ENCODE data around the gene ABHD14A.

- TF ChIP-seq EP300 (IDR thresholded peaks at IDR 0.05) (no peak), FOSL2 (IDR thresholded peaks at IDR 0.05) (no peak), FOSL2 (CRISPR knock-in tag; IDR thresholded peaks at IDR 0.05) (no peak), ESRRA (IDR thresholded peaks at IDR 0.05; ENCODE audit: borderline replicate concordance, low read length) (no peak), POLR2AphosphoS2 (conservative IDR thresholded peaks at IDR 0.05; ENCODE audit: low read length) (no peak), RAD21 (conservative IDR thresholded peaks at IDR 0.05 in 1 of 2, IDR thresholded peaks at IDR 0.05 in 1 of 2) (no peak), CHD2 (IDR thresholded peaks at IDR 0.05; ENCODE audit: low read length, partially characterized antibody) (no peak)
- TF ChIP-seq, protein P1, sequence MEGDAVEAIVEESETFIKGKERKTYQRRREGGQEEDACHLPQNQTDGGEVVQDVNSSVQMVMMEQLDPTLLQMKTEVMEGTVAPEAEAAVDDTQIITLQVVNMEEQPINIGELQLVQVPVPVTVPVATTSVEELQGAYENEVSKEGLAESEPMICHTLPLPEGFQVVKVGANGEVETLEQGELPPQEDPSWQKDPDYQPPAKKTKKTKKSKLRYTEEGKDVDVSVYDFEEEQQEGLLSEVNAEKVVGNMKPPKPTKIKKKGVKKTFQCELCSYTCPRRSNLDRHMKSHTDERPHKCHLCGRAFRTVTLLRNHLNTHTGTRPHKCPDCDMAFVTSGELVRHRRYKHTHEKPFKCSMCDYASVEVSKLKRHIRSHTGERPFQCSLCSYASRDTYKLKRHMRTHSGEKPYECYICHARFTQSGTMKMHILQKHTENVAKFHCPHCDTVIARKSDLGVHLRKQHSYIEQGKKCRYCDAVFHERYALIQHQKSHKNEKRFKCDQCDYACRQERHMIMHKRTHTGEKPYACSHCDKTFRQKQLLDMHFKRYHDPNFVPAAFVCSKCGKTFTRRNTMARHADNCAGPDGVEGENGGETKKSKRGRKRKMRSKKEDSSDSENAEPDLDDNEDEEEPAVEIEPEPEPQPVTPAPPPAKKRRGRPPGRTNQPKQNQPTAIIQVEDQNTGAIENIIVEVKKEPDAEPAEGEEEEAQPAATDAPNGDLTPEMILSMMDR (IDR thresholded peaks at IDR 0.05), result no peak
- TF ChIP-seq, protein P2, sequence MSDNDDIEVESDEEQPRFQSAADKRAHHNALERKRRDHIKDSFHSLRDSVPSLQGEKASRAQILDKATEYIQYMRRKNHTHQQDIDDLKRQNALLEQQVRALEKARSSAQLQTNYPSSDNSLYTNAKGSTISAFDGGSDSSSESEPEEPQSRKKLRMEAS (IDR thresholded peaks at IDR 0.05), result no peak
Observed at GRCh38 chr3:52002748-52003147, 27.9 kb downstream of the ABHD14A start.
